ENCODE measurements around the gene IL15RA.
"Not testable (repeated sequence)": the region's sequence is repeated elsewhere in the genome, so short reads cannot be mapped to it uniquely, and the experiment has no call there.

Gene IL15RA

GRCh38 chr10:6006991-6007390 lies 29.6 kb upstream of the IL15RA start:
- H3K4me3 ChIP-seq (replicated peaks; ENCODE audit: low read depth, low read length), result no peak overlapping the region
- no peak for TF ChIP-seq CTCF (IDR thresholded peaks at IDR 0.05; ENCODE audit: low read length, missing control alignments)
- DNase-seq (ENCODE audit: low read depth), result no peak

- DNase-seq (ENCODE audit: low read depth), result no peak
- H3K4me3 ChIP-seq (replicated peaks; ENCODE audit: low read depth, low read length), result no peak overlapping the region
- TF ChIP-seq CTCF (IDR thresholded peaks at IDR 0.05; ENCODE audit: low read length, missing control alignments), result no peak
These were observed 29.2 kb upstream of the IL15RA start for GRCh38 chr10:6006546-6006945.

- TF ChIP-seq CTCF (IDR thresholded peaks at IDR 0.05; ENCODE audit: low read length, missing control alignments), result no peak
- no peak overlapping the region for H3K4me3 ChIP-seq (replicated peaks; ENCODE audit: low read depth, low read length)
- no peak for DNase-seq (ENCODE audit: low read depth)
These were observed 28.6 kb upstream of the IL15RA start for GRCh38 chr10:6005856-6006395.

GRCh38 chr10:6005161-6005804 lies 27.9 kb upstream of the IL15RA start:
- not testable (repeated sequence) for DNase-seq (ENCODE audit: low read depth)

GRCh38 chr10:6002809-6003510 lies 25.6 kb upstream of the IL15RA start:
- H3K4me3 ChIP-seq (replicated peaks; ENCODE audit: low read depth, low read length), result no peak overlapping the region

More at GRCh38 chr10:6005161-6005804, 27.9 kb upstream of the IL15RA start:
- not testable (repeated sequence) for H3K4me3 ChIP-seq (replicated peaks; ENCODE audit: low read depth, low read length)

GRCh38 chr10:5999440-6000165 lies 22.3 kb upstream of the IL15RA start:
- no peak overlapping the region for H3K4me3 ChIP-seq (replicated peaks; ENCODE audit: low read depth, low read length)
- TF ChIP-seq CTCF (IDR thresholded peaks at IDR 0.05; ENCODE audit: low read length, missing control alignments), result no peak
- no peak for DNase-seq (ENCODE audit: low read depth)

More at GRCh38 chr10:6002809-6003510, 25.6 kb upstream of the IL15RA start:
- no peak for TF ChIP-seq CTCF (IDR thresholded peaks at IDR 0.05; ENCODE audit: low read length, missing control alignments)
- DNase-seq (ENCODE audit: low read depth), result no peak

- H3K4me3 ChIP-seq (replicated peaks; ENCODE audit: low read depth, low read length), result no peak overlapping the region
- no peak for TF ChIP-seq CTCF (IDR thresholded peaks at IDR 0.05; ENCODE audit: low read length, missing control alignments)
- no peak for DNase-seq (ENCODE audit: low read depth)
These were observed 19.4 kb upstream of the IL15RA start for GRCh38 chr10:5996696-5997095.
